Measurements from ENCODE around the gene NHERF1.

The NHERF1 gene

DNA sequence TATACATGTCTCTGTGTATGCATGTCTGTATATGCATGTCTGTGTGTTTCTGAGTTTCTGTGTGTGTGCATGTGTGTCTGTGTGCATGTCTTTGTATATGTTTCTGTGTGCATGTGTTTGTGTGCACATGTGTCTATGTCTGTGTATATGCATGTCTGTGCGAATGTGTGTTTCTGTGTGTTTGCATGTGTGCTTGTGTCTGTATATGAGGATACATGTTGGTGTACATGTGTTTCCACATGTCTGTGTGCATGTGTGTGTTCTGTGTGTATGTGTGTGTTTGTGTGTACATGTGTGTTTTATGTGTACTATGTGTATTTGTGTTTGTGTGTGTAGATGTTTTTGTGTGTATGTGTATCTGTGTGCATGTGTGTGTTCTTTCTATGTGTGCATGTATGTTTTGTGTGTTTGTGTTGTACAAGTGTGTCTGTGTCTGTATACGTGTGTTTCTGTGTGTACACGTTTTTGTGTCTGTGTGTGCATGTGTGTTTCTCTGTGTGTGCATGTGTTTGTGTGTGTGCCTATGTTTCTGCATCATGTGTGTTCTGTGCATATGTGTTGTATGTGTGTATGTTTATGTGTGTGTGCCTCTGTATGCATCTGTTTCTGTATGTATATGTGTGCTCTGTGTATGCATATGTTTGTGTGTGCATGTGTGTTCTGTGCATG lies 20.3 kb upstream of the NHERF1 start:
- TF ChIP-seq GATA2 (IDR thresholded peaks at IDR 0.05; ENCODE audit: low read depth, low read length) (no peak), GATA3 (IDR thresholded peaks at IDR 0.05; ENCODE audit: low read depth, low read length) (no peak)

- TF ChIP-seq GATA3 (IDR thresholded peaks at IDR 0.05; ENCODE audit: low read depth, low read length) = no peak
- no peak for TF ChIP-seq GATA2 (IDR thresholded peaks at IDR 0.05; ENCODE audit: low read depth, low read length)
Observed at GRCh38 chr17:74728702-74729075, 19.7 kb upstream of the NHERF1 start.

GRCh38 chr17:74729368-74729767 lies 19.1 kb upstream of the NHERF1 start:
- no peak for TF ChIP-seq GATA3 (IDR thresholded peaks at IDR 0.05; ENCODE audit: low read depth, low read length)
- no peak for TF ChIP-seq GATA2 (IDR thresholded peaks at IDR 0.05; ENCODE audit: low read depth, low read length)

DNA sequence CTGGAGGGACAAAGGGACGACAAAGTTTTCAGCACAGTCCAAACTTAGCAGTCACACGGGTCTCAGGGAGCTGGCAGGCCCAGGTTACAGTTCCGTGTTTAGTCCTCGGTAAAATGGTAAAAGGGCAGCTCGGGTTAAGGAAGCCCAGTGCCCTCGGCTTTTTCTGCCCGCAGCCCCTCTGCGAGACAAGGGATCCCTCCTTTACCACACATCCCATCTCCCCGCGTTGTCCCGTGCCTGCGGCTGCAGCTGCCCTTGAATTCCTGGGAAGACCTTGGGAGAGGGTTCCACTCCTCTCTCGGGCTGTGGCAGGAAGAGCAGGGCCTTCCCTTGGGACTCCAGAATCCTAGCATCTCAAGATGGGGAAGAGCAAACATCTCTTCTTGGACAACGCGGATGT lies 18.6 kb upstream of the NHERF1 start:
- TF ChIP-seq GATA2 (IDR thresholded peaks at IDR 0.05; ENCODE audit: low read depth, low read length) = no peak
- TF ChIP-seq GATA3 (IDR thresholded peaks at IDR 0.05; ENCODE audit: low read depth, low read length) = no peak

DNA sequence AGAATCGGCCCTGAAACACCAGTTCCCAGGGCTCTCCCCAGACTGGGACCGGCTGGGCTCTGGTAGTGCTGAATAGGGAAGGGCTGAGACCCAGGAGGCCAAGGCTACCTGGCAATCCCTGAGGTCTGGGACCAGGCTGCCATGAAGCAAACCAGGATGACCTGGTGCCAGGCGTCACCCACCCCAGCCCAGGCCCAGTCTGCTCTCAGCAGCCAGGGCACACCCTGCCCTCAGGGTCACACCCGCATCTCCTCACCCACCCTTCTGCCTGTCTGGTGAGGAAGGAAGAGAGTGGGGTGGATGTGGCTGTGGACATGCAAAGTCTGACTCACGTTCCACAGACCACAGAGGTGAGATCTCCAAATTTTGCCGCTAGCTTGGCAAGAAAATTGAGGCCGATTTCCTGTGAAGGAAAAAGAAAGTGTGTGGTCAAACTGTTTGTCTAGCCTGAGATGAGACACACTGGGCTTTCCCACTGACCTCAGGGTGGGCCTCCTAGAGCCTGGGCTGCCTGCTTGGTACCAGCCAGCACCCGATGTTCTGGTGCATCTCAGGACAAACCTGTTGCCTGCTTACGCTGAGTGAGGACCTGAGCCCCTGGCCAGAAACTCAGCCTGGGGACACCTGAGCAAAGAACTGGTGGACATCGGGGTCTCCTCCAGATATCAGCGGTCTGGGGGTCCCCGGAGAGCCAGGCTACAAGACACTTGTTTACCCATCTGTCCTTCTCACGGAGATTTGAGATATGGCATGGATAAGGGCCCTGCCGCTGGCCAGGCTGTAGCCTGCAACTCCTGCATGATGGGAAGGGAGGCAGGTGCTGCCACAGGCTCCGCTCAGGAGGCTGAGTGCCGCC lies 17.7 kb upstream of the NHERF1 start:
- TF ChIP-seq GATA2 (IDR thresholded peaks at IDR 0.05; ENCODE audit: low read depth, low read length) (no peak), GATA3 (IDR thresholded peaks at IDR 0.05; ENCODE audit: low read depth, low read length) (no peak)

DNA sequence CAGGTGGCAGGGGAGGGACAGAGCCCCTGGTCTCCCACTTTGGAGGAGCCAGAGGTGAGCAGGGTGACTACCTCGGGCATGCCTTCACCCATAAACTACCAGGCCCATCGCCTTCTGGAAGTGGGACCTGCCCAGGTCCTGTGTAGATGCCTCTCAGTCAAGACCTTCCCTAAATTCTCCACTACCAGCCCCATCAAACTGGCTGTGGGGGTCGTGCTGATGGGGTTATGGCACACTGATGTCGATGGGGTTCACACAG lies 17.2 kb upstream of the NHERF1 start:
- TF ChIP-seq GATA2 (IDR thresholded peaks at IDR 0.05; ENCODE audit: low read depth, low read length) = no peak
- TF ChIP-seq GATA3 (IDR thresholded peaks at IDR 0.05; ENCODE audit: low read depth, low read length) = no peak

DNA sequence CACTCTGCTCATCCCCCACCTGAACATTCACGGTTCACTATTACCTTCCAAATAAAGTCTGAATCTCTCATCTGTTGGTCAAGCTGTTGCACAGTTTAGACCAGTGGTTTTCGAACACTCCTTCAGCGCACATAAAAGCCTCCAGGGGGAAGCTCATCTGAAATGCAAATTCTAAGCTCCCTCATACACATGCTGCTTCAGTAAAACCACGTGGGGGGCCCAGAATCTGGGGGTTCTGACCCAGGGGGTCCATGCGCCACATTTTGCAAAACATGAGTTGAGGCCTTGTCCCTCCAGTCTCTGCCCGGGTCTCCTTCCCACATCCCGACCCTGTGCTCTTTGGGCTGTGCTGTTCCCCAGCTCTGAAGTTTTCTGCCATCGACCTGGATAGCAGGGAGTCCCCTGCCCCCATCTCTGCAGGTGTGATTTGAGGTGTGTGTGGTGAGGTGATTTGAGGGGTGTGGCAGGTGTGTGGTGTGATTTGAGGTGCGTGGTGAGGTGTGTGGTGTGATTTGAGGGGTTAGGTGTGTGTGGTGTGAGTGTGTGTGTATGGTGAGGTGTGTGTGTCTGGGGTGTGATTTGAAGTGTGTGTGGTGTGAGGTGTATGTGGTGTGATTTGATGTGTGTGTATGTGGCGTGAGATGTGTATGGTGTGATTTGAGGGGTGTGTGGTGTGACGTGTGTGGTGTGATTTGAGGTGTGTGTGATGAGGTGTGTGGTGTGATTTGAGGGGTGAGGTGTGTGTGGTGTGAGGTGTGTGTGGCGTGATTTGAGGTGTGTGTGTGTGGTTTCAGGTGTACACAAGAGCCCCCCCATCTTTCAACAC lies 16.2 kb upstream of the NHERF1 start:
- TF ChIP-seq GATA2 (IDR thresholded peaks at IDR 0.05; ENCODE audit: low read depth, low read length) (no peak), GATA3 (IDR thresholded peaks at IDR 0.05; ENCODE audit: low read depth, low read length) (no peak)

DNA sequence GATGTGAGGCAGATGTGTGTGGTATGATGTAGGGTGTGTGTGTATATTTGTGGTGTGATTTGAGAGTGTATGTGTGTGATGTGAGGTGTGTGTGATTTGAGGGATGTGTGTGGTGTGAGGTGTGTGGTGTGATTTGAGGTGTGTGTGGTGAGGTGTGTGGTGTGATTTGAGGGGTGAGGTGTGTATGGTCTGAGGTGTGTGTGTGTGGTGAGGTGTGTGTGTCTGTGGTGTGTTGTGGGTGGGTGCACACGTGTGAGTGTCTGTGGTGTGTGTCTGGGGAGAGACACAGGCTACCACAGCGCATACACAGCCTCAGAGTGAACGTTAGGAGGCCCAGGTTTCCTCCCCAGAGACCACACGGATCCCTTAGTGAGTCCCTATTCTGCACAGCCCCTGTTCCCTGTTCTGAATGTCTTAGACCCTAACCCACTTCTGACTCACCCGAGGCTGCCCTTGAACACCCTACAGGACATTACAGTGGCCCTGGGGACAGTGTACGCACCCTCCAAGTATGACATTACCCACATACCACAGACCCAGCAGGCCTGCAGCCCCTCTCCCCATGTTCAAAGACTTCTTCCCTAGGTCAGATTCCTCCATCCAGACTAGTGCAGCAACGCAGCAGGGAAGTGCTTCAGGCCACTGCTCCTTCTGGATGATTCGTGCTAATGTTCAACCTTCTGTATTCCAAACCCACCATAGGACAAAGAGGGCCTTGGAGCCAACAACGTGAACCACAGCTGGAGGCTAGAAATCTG lies 14.9 kb upstream of the NHERF1 start:
- TF ChIP-seq GATA2 (IDR thresholded peaks at IDR 0.05; ENCODE audit: low read depth, low read length) (no peak), GATA3 (IDR thresholded peaks at IDR 0.05; ENCODE audit: low read depth, low read length) (no peak)

DNA sequence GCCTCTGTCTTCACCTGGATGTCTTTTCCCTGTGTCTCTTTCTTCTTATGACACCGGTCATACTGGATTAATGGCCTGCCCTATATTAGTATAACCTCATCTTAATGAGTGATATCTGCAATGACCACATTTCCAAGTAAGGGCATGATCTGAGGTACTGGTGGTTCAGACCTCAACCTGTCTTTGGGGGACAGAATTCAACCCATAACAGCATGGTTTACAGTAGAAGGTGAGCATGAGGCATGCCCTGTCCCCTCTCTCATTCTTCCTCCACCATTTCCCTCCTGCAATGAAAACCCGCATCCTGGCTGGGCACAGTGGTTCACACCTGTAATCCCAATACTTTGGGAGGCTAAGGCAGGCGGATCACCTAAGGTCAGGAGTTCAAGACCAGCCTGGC lies 14.2 kb upstream of the NHERF1 start:
- TF ChIP-seq GATA2 (IDR thresholded peaks at IDR 0.05; ENCODE audit: low read depth, low read length) (no peak), GATA3 (IDR thresholded peaks at IDR 0.05; ENCODE audit: low read depth, low read length) (no peak)

DNA sequence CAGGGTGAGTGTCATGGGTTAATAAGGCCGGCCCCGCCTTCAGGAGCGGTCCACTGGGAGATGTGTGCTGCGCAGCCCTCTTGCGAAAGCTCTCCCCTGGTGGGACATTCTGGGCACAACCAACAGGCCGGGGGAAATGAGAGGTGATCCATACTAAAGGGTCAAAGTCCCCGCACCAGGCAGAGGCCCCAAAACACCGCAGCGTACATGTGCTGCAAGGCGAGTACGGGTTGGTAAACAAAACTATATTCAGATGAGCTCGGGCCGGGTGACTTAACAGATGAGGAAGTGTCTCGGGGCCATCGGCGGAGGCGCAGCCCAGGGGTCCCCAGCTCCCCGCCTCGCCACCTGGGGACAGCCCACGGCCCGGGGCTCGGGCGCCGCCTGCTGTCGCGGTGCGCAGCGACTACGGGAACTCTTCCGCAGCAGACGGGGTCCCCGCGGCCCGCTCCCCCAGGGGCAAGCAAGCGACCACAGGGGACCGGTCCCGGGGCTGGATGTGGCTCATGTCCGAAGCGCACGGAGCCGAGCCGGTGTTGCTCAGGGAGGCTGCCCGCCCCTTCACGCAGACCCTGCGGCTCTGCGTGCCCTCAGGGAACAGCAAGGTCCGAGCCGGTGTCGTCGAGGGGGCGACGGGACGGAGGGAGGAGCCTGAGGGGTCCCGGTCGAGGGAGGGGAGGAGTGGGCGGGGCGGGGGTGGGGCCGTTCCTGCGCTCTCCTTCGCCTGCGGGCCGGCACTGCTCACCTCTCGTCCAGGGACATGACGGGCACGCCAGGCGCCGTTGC lies 11.7 kb upstream of the NHERF1 start, which contains the start of gene RAB37:
TSS of gene RAB37 (plus strand) at position 744 of the 786 bp plus-strand sequence. CDS start at position 761, 17 bp downstream.
- TF ChIP-seq GATA3 (IDR thresholded peaks at IDR 0.05; ENCODE audit: low read depth, low read length) = no peak
- TF ChIP-seq GATA2 (IDR thresholded peaks at IDR 0.05; ENCODE audit: low read depth, low read length) = no peak

DNA sequence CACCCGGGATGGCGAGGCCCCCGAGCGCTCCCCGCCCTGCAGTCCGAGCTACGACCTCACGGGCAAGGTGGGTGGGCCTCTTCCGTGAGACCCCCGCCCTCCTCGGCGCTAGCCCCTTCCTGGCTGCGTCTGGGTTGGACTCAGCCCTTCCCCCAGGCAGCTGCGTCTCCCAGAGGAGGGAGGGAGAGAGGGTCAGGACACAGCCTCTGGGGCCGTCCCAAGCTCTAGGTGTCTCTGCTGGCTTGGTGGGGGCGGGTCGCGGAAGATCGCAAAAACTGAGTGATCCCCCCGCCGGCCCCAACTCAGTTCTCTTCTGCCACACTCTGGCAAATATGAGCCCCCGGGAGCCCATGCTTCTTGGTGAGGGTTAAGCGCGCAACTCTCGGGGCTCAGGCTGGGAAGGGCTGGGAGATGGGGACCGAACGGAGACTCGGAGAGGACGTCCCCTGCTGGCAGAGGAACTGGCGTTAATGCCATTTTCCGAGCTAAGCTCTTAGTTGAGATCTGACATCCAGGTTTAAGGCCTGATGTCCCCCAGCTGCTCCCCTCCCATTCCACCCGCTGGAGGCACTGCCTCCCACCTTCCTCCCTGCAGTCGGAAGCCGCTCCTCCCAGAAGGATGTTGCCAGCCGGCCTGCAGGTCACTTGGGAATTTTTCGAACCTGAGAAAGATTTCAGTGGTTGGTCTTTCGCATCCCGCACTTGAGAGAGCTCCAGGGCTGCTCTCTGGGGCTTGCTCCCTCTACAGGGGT lies 11.0 kb upstream of the NHERF1 start:
- TF ChIP-seq GATA2 (IDR thresholded peaks at IDR 0.05; ENCODE audit: low read depth, low read length) = no peak
- no peak for TF ChIP-seq GATA3 (IDR thresholded peaks at IDR 0.05; ENCODE audit: low read depth, low read length)

Data from SH-SY5Y (cell line).